ENCODE measurements around the gene ZBTB25.
"Not testable (repeated sequence)": the region's sequence is repeated elsewhere in the genome, so short reads cannot be mapped to it uniquely, and the experiment has no call there.

The ZBTB25 gene

DNA sequence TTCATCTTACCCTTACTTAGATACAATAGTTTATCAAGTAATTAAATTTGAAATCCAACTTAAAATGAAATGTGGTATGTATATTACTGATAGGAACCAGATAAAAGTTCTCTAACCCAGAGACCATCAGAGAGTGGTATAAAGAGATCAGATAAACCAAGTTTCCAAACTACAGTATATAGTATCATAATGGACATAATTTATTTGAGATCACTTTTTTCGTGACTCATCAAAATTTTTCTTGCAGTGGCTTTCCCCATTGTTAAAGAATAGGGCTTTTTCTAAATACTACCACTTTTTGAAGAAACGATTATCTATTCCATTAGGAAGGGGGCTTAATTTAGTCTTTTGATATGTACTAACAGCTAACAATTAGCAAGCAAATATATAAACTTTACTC lies 21.7 kb upstream of the ZBTB25 start:
- peaks cover 27% of the 10 kb centered on the region for H3K36me3 Mint-ChIP-seq (ENCODE audit: low read depth)
- H3K4me1 Mint-ChIP-seq (ENCODE audit: low read depth): peaks cover 11% of the 10 kb centered on the region
- no peaks in the 10 kb centered on the region for H3K27me3 Mint-ChIP-seq (ENCODE audit: low read depth)
- H3K9me3 Mint-ChIP-seq: no peaks in the 10 kb centered on the region
- H3K4me3 Mint-ChIP-seq: no peak overlapping the region
- no peak overlapping the region for H3K27ac Mint-ChIP-seq

- Mint-ChIP-seq H3K4me1 (ENCODE audit: low read depth) (peaks cover 6% of the 10 kb centered on the region), H3K4me3 (no peak overlapping the region), H3K36me3 (ENCODE audit: low read depth) (peaks cover 16% of the 10 kb centered on the region), H3K27ac (no peak overlapping the region), H3K27me3 (ENCODE audit: low read depth) (no peaks in the 10 kb centered on the region), H3K9me3 (no peaks in the 10 kb centered on the region)
These were observed 19.1 kb upstream of the ZBTB25 start for GRCh38 chr14:64522591-64523355.

DNA sequence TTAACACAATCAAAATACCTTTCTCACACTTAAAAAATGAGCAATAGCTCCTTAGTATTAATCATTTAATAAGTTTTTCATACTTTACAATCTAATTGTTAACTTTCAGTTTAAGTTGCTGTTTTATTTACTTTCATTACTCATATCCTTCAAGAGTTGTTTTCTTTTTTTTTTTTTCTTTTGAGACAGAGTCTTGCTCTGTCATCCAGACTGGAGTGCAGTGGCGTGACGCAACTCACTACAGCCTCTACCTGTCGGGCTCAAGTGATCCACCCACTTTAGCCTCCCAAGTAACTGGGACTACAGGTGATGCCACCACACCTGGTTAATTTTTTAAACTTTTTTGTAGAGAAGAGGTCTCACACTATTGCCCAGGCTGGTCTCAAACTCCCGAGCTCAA lies 17.1 kb upstream of the ZBTB25 start:
- Mint-ChIP-seq H3K36me3 (ENCODE audit: low read depth) (peaks cover 6% of the 10 kb centered on the region), H3K4me3 (no peak overlapping the region), H3K27ac (no peak overlapping the region), H3K9me3 (no peaks in the 10 kb centered on the region), H3K4me1 (ENCODE audit: low read depth) (peaks cover 9% of the 10 kb centered on the region), H3K27me3 (ENCODE audit: low read depth) (no peaks in the 10 kb centered on the region)

DNA sequence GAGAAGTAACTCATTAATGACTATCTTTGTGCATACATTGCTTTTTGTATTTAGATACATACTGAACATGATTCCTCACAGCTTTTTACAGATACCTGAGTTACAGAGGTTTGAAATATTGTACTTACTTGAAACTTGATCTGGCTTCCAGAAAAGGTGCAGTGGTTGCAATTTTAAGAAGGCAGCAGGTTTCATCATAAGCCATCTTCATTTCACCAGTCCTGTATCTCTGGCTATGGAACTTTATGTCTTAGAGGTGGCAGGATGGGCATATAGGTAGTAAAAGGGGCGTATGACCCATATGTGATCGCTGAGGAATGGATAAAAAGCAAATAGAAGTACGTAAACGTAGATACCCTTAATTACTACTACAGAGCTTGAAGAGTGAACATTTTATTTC lies 14.6 kb upstream of the ZBTB25 start:
- no peaks in the 10 kb centered on the region for H3K27me3 Mint-ChIP-seq (ENCODE audit: low read depth)
- peaks cover 13% of the 10 kb centered on the region for H3K4me1 Mint-ChIP-seq (ENCODE audit: low read depth)
- no peaks in the 10 kb centered on the region for H3K9me3 Mint-ChIP-seq
- no peak overlapping the region for H3K27ac Mint-ChIP-seq
- no peak overlapping the region for H3K4me3 Mint-ChIP-seq
- H3K36me3 Mint-ChIP-seq (ENCODE audit: low read depth): peaks cover 4% of the 10 kb centered on the region

- H3K4me3 Mint-ChIP-seq; H3K27me3 Mint-ChIP-seq (ENCODE audit: low read depth); H3K36me3 Mint-ChIP-seq (ENCODE audit: low read depth); H3K9me3 Mint-ChIP-seq; H3K27ac Mint-ChIP-seq: not testable (repeated sequence)
- H3K4me1 Mint-ChIP-seq (ENCODE audit: low read depth): peaks cover 13% of the 10 kb centered on the region
These were observed 14.0 kb upstream of the ZBTB25 start for GRCh38 chr14:64517667-64518066.

GRCh38 chr14:64516969-64517368 lies 13.3 kb upstream of the ZBTB25 start:
- H3K4me1 Mint-ChIP-seq (ENCODE audit: low read depth): peaks cover 13% of the 10 kb centered on the region

GRCh38 chr14:64515053-64515452 lies 11.4 kb upstream of the ZBTB25 start:
- Mint-ChIP-seq H3K4me3 (no peak overlapping the region), H3K27ac (no peak overlapping the region), H3K36me3 (ENCODE audit: low read depth) (peaks cover 4% of the 10 kb centered on the region), H3K9me3 (no peaks in the 10 kb centered on the region), H3K4me1 (ENCODE audit: low read depth) (peaks cover 27% of the 10 kb centered on the region), H3K27me3 (ENCODE audit: low read depth) (no peaks in the 10 kb centered on the region)

More at GRCh38 chr14:64516969-64517368, 13.3 kb upstream of the ZBTB25 start:
- Mint-ChIP-seq H3K4me3 (no peak overlapping the region), H3K9me3 (no peaks in the 10 kb centered on the region), H3K27me3 (ENCODE audit: low read depth) (no peaks in the 10 kb centered on the region), H3K36me3 (ENCODE audit: low read depth) (peaks cover 4% of the 10 kb centered on the region), H3K27ac (no peak overlapping the region)

GRCh38 chr14:64513271-64513670 lies 9.6 kb upstream of the ZBTB25 start:
- Mint-ChIP-seq H3K4me1 (ENCODE audit: low read depth) (peaks cover 40% of the 10 kb centered on the region), H3K36me3 (ENCODE audit: low read depth) (peaks cover 5% of the 10 kb centered on the region), H3K27ac (no peak overlapping the region), H3K4me3 (no peak overlapping the region), H3K9me3 (no peaks in the 10 kb centered on the region), H3K27me3 (ENCODE audit: low read depth) (no peaks in the 10 kb centered on the region)

DNA sequence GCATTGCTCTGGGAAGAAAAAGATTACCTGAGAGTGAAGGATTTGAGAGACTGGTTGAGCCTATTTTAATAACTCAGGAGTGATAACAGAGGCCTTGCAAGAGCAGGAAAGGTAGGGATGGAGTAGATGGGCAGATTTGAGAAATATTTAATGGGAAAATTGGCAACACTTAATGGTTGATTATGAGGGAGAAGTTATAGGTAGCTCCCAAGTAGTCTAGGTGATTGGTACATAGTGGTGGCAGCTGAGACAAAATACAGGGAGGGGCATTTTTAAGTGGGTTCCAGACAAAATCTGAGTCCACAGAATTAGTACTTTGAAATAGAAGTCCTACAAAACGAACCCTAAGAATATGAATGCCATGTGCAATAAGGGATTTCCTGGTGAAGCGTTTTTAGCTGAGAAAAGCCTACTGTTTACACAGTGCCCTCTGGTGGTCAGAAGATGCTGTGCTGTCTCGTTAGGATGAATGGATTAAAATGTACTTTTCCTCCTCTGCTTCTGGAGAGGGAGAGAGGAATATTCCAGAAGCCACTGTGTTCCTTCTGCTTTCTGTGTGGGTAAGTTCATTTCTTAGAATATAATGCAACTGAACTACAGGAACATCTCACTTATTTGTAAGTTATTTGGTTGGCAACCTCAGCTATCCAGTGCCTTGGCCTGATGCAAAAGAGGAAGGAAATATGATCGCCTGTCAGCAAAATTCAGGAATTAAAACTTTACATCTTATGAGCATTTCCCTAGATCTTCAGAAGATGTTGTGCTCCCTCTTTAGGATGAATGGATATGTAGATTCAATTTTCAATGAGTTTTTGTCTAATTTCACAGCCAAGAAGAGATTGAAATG lies 7.4 kb upstream of the ZBTB25 start:
- Mint-ChIP-seq H3K27me3 (ENCODE audit: low read depth) (no peaks in the 10 kb centered on the region), H3K9me3 (no peaks in the 10 kb centered on the region), H3K4me1 (ENCODE audit: low read depth) (peaks cover 52% of the 10 kb centered on the region), H3K4me3 (peak overlapping the region; percentile 38), H3K27ac (peak overlapping the region; percentile 35), H3K36me3 (ENCODE audit: low read depth) (peaks cover 9% of the 10 kb centered on the region)

DNA sequence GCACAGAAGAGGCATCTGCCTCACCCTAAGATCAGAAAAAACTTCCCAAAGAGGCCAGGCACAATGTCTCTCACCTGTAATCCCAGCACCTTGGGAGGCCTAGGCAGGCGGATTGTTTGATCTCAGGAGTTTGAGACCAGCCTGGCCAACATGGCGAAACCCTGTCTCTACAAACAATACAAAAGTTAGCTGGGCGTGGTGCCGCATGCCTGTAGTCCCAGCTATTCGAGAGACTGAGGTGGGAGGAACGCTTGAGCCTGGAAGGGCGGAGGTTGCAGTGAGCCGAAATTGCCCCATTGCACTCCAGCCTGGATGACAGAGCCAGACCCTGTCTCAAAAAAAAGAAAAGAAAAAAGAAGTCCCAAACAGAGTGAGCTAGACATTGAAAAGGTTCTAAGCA lies 5.4 kb upstream of the ZBTB25 start:
- Mint-ChIP-seq H3K4me3 (peak overlapping the region; percentile 21), H3K9me3 (no peaks in the 10 kb centered on the region), H3K36me3 (ENCODE audit: low read depth) (peaks cover 18% of the 10 kb centered on the region), H3K27me3 (ENCODE audit: low read depth) (no peaks in the 10 kb centered on the region), H3K4me1 (ENCODE audit: low read depth) (peaks cover 58% of the 10 kb centered on the region), H3K27ac (peak overlapping the region; percentile 98)

DNA sequence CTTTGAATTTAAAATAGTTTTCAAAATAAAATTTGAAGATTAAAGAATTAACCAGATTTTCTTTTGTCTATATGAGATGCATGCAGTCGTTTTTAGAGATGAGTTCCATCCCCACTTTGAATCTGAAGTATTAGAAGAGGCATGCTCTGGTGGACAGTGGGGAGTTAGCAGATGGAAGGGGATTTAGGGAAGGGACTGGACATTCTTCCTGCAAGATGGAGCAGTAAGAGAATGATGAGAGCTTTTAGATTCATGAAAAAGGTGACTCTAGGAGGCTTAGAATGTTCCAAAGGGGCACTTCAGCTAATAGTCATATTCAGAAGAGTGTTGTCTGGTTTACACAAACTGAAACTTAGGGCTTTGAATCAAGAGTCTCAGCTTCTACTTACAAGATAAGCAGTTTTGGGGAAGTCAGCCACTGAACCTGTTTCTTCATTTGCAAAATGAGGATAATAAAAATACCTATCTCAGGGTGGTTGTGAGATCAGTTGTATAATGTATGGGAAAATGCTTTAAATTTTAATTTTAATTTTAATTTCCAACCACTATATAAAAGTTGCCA lies 4.7 kb upstream of the ZBTB25 start:
- Mint-ChIP-seq H3K36me3 (ENCODE audit: low read depth) (peaks cover 17% of the 10 kb centered on the region), H3K27me3 (ENCODE audit: low read depth) (no peaks in the 10 kb centered on the region), H3K4me1 (ENCODE audit: low read depth) (peaks cover 54% of the 10 kb centered on the region), H3K9me3 (no peaks in the 10 kb centered on the region), H3K4me3 (peak overlapping the region; percentile 94), H3K27ac (peak overlapping the region; percentile 98)

DNA sequence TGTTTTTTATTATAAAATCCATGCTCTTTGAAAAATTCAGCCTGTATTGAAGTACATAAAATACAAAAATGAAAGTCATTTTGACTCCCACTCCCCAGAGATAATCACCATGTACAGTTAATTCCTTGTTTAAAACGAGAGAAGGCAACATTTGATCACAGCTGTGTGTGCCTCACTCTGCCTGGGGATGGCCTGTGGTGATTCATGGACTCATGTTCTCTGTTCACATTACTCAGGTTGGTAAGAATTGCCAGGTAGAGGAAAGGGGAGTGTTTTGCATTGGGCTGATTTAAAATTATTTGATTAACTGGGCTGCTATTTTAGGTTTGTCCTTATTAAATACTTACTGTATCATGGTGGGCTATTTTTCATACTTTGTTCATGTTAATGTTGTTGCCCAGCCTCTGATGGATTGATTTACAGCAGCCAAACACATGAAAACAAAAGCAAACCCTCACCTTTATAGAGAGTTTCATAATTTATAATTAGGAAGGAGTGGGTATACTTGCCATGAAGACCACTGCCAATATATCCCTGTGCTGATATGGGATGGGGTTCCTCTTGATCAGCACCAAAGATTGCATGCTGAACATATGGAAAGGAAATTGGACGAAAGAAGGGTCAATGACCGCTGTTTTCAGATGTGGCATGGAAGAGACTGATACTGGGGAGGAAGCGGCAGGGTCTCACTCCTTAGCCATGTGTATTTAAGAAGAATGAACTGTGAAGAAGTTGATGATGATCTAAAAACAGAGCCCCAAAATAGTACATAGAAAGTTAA lies 3.9 kb upstream of the ZBTB25 start:
- H3K4me1 Mint-ChIP-seq (ENCODE audit: low read depth): peaks cover 57% of the 10 kb centered on the region

GRCh38 chr14:64506721-64507120 lies 3.1 kb upstream of the ZBTB25 start:
- Mint-ChIP-seq H3K4me3 (peak overlapping the region; percentile 94), H3K9me3 (no peaks in the 10 kb centered on the region), H3K27me3 (ENCODE audit: low read depth) (no peaks in the 10 kb centered on the region), H3K36me3 (ENCODE audit: low read depth) (peaks cover 24% of the 10 kb centered on the region), H3K27ac (peak overlapping the region; percentile 98), H3K4me1 (ENCODE audit: low read depth) (peaks cover 66% of the 10 kb centered on the region)

More for the DNA sequence above, 3.9 kb upstream of the ZBTB25 start:
- Mint-ChIP-seq H3K27me3 (ENCODE audit: low read depth) (no peaks in the 10 kb centered on the region), H3K9me3 (no peaks in the 10 kb centered on the region), H3K36me3 (ENCODE audit: low read depth) (peaks cover 21% of the 10 kb centered on the region), H3K27ac (peak overlapping the region; percentile 98), H3K4me3 (peak overlapping the region; percentile 94)
